Gastroesophageal sphincter (tissue), 3 donors: Measurements from ENCODE around the gene HDDC3.

Experiments used
- EP300 ChIP-seq: sonication (generic); formaldehyde crosslinking; IDR thresholded peaks from one replicate; pipeline ENCODE4 v1.6.1; 2017; ENCODE audit warnings: antibody characterized with exemption, mild to moderate bottlenecking
- POLR2A ChIP-seq, 2 donors: fragments of 450-650 bp; IDR thresholded peaks; one replicate each; pipeline ENCODE4 v1.6.1; 2017; ENCODE audit warnings: antibody characterized with exemption in 2 of 2, mild to moderate bottlenecking in 2 of 2, moderate library complexity in 1 of 2
- POLR2AphosphoS5 ChIP-seq: sonication (generic); formaldehyde crosslinking; IDR thresholded peaks from one replicate; pipeline ENCODE4 v1.6.1; 2017; ENCODE audit warnings: antibody characterized with exemption
- TF ChIP-seq, protein P1 (sequence below), 4 experiments: fragments of 200-600 bp in 2 of 4; fragments of 450-650 bp in 2 of 4; sonication (generic) in 1 of 4; IDR thresholded peaks; one replicate each; pipeline ENCODE4 v1.5.1; 2017 to 2019; ENCODE audit warnings: antibody characterized with exemption in 4 of 4, mild to moderate bottlenecking in 2 of 4, moderate library complexity in 2 of 4

DNA sequence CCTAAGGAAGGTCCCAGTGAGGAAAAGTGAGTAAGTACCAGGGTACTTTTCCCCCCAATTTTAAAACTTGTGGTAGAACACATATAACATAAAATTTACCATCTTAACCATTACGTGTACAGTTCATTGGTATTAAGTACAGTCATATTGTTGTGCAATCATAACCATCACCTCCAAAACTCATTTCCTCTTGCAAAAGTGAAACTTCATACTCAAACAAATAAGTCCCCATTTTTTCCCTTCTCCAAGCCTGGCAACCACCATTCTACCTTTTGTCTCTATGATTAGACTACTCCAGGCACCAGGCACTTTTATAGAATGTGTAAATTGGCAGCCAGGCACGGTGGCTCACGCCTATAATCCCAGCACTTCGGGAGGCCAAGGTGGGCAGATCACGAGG, 49.8 kb upstream of the HDDC3 start:
- TF ChIP-seq, protein P1, sequence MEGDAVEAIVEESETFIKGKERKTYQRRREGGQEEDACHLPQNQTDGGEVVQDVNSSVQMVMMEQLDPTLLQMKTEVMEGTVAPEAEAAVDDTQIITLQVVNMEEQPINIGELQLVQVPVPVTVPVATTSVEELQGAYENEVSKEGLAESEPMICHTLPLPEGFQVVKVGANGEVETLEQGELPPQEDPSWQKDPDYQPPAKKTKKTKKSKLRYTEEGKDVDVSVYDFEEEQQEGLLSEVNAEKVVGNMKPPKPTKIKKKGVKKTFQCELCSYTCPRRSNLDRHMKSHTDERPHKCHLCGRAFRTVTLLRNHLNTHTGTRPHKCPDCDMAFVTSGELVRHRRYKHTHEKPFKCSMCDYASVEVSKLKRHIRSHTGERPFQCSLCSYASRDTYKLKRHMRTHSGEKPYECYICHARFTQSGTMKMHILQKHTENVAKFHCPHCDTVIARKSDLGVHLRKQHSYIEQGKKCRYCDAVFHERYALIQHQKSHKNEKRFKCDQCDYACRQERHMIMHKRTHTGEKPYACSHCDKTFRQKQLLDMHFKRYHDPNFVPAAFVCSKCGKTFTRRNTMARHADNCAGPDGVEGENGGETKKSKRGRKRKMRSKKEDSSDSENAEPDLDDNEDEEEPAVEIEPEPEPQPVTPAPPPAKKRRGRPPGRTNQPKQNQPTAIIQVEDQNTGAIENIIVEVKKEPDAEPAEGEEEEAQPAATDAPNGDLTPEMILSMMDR (IDR thresholded peaks at IDR 0.05): no peak
- TF ChIP-seq POLR2A (IDR thresholded peaks at IDR 0.05) (no peak), POLR2AphosphoS5 (no peak), EP300 (no peak)
